Stimulated activated CD4-positive, alpha-beta T cell treated with anti-CD3 and anti-CD28 coated beads, Interleukin-1b, Interleukin-23, amount 100 ng/mL, for 48 hours (primary cell): ENCODE measurements around the gene MOAP1.
"Not testable (repeated sequence)": the region's sequence is repeated elsewhere in the genome, so short reads cannot be mapped to it uniquely, and the experiment has no call there.

Experiments used
- DNase-seq: peaks from one replicate; pipeline ENCODE4 v3.0.0-alpha.2; 2020

MOAP1 gene

DNA sequence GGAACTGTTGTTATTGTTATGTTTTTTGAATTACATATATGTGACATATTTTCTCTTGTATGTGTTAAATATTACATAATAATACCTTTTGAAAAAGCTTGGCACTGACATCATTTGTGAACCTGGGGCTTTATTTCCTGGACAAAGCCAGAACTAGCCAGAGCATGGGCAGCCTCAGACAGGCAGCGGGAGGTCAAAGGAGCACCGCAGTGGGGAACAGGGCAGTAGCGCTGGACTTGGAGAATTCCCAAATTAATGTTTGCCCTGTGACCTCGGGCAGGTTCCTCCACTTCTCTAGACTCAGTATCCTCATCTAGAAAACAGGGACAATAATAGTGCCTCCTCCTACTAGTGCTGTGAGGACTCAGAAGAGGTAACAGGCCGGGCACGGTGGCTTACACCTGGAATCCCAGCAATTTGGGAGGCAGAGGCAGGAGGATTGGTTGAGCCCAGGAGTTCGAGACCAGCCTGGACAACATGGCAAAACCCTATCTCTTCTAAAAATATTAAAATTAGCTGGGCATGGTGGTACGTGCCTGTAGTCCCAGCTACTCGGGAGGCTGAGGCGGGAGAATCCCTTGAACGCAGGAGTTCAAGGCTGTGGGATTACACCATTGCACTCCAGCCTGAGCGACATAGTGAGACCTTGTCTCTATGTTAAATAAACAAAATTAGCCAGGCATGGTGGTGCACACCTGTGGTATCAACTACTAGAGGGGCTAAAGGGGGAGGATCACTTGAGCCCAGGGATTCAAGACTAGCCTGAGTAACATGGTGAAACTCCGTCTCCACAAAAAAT lies 41.6 kb downstream of the MOAP1 start:
- no peak for DNase-seq

DNA sequence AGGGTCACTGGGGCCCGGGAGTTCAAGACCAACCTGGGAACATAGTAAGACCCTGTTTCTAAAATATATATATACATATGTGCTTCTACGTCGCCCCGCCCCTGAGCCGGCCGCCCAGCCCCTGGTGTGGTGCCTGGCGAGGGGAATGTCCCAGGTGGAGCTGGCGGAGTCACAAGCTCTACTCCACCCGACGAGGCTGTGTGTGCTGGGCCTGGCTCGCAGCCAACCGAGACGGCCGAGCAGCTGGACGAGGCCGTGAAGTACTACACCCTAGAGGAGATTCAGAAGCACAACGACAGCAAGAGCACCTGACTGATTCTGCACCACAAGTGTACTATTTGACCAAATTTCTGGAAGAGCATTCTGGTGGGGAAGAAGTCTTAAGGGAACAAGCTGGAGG lies 46.8 kb downstream of the MOAP1 start:
- no peak for DNase-seq

DNA sequence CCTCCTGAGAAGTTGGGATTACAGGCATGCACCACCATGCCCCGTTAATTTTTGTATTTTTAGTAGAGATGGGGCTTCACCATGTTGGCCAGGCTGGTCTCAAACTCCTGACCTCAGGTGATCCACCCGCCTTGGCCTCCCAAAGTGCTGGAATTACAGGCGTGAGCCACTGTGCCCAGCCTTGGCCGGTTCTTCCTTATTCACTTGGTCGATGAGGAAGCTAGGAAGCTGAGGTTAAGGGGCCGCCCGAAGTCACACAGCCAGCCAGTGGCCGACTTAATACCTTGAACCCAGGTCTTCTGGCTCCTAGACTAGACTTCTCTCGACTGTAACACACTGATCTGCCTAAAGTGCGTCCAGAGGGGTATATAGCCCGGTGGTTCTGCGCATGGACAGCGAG lies 48.2 kb downstream of the MOAP1 start:
- DNase-seq: not testable (repeated sequence)

DNA sequence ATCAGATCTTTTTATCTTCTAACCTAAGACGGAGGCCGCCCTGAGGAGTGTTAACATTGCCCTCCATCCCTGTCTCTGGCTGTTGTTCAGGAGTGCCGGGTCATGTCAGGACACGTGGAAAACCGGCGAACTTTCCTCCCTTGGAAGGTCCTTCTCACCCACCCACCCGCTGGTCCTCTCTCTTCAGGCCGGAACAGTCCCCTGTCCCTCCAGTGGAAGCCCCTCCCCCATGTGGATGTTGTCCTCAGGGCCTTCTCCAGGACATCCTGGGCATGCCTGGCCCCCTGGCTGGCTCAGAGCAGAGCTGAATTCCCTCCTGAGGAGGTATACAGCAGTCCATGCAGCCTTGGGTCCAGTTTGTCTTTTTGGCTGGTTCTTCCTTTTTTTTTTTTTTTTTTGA lies 48.7 kb downstream of the MOAP1 start:
- DNase-seq: no peak

DNA sequence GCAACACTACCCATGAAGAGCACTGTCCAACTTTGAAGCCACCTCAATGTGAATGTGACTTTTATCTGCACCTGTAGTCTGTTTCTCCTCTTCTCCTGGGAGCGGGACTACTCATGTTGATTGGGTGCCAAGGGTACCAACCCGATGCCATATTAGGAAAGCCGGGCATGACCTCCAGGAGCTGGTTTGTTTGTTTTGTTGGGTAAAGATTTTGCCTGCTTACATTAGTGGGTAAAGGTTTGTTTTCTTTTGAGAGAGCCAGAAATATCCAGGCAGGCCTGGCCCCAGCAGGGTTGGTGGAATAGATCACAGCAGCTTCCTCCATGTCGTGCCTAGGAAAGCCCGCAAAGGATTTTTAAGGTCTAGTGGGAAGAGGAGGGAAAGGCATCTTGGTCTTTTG lies 49.3 kb downstream of the MOAP1 start:
- no peak for DNase-seq

DNA sequence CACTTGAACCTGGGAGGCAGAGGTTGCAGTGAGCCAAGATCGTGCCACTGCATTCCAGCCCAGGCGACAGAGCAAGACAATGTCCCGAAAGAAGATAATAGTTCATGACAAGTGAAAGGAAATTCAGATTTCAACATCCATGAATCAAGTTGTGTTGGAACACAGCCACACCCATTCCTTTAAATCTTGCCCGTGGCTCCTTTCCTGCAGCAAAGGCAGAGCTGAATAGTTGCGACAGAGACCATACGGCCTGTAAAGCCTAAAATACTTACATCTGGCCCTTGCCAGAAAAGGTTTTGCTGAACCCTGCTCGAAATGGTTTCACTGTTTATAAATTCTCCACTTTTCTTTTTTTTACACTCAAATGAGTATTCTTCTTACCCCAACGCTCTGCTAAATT lies 51.2 kb downstream of the MOAP1 start:
- no peak for DNase-seq

DNA sequence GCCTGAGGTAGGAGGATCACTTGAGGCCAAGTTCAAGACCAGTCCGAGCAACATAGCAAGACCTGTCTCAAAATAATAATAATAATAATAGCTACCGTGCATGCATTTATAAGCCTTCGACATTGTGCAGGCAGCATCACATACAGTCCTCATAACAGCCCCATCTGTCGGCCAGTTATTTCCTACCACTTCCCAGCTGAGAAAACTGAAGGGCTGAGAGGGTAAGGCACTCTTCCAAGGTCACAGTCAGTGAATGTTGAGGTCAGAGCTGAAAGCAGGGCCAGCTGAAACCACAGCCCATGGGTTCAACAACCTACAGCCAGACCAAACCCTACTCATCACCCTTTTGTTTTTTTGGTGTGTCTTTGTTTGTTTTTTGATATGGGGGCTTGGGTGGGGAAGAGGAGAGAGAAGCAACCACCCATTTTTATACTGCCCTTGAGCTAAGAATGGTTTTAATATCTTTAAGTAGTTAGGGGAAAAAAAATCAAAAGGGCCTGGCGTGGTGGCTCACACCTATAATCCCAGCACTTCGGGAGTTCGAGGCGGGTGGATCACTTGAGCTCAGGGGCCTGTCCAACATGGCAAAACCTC lies 52.1 kb downstream of the MOAP1 start:
- no peak for DNase-seq
